Chondrocyte (in vitro differentiated cells): ENCODE data around the gene CUL9. TPM values are rescaled to one million over a fixed set of nuclear protein-coding genes. Genes with fewer than 3 reads are reported as not detected.

Source experiments
- DNase-seq: peaks from one replicate; pipeline ENCODE4 v3.0.0; 2021; ENCODE audit warnings: mixed read lengths, low spot score
- H3K27ac Mint-ChIP-seq: one replicate; pipeline ENCODE4 v1.8.0; 2021; ENCODE audit warnings: mild to moderate bottlenecking, moderate library complexity, mixed read lengths; ENCODE audit not compliant: unreplicated experiment
- H3K27me3 Mint-ChIP-seq: 2 replicates; pipeline ENCODE4 v1.8.0; 2021; ENCODE audit warnings: low read depth, mixed read lengths
- H3K36me3 Mint-ChIP-seq: 2 replicates; pipeline ENCODE4 v1.8.0; 2021; ENCODE audit warnings: low read depth, mixed read lengths
- H3K4me1 Mint-ChIP-seq: 2 replicates; pipeline ENCODE4 v1.8.0; 2021; ENCODE audit warnings: low read depth, mild to moderate bottlenecking, mixed read lengths
- H3K4me3 Mint-ChIP-seq: one replicate; pipeline ENCODE4 v1.8.0; 2021; ENCODE audit warnings: mild to moderate bottlenecking, moderate library complexity, mixed read lengths; ENCODE audit not compliant: unreplicated experiment
- H3K9me3 Mint-ChIP-seq: 2 replicates; pipeline ENCODE4 v1.8.0; 2021; ENCODE audit warnings: low read depth, mixed read lengths
- CTCF ChIP-seq: fragments of 200-600 bp; sonication (generic); IDR thresholded peaks from 2 replicates; pipeline ENCODE4 v1.5.0; 2021; ENCODE audit warnings: antibody characterized with exemption, mild to moderate bottlenecking, moderate library complexity
- total RNA-seq: library from RNA; stranded (reverse); gene quantifications from 3 replicates; pipeline ENCODE4 v1.2.1, GENCODE V29; 2021

Gene CUL9
- total RNA-seq, 1 donor from 2014 or later: 19.8 TPM

- no peak overlapping the region for H3K27ac Mint-ChIP-seq
- no peaks in the 10 kb centered on the region for H3K27me3 Mint-ChIP-seq
- peak; percentile 57 for DNase-seq
- TF ChIP-seq CTCF: no peak
- peaks cover 34% of the 10 kb centered on the region for H3K36me3 Mint-ChIP-seq
- H3K4me1 Mint-ChIP-seq: no peaks in the 10 kb centered on the region
- H3K4me3 Mint-ChIP-seq: no peak overlapping the region
- H3K9me3 Mint-ChIP-seq: no peaks in the 10 kb centered on the region
Measured at GRCh38 chr6:43199912-43200311, 17.9 kb downstream of the CUL9 start.

- H3K4me1 Mint-ChIP-seq: no peaks in the 10 kb centered on the region
- H3K4me3 Mint-ChIP-seq: no peak overlapping the region
- peak; percentile 74 for DNase-seq
- no peaks in the 10 kb centered on the region for H3K27me3 Mint-ChIP-seq
- peaks cover 33% of the 10 kb centered on the region for H3K36me3 Mint-ChIP-seq
- H3K27ac Mint-ChIP-seq: no peak overlapping the region
- no peaks in the 10 kb centered on the region for H3K9me3 Mint-ChIP-seq
- no peak for TF ChIP-seq CTCF
Measured at GRCh38 chr6:43200541-43200940, 18.5 kb downstream of the CUL9 start.

DNA sequence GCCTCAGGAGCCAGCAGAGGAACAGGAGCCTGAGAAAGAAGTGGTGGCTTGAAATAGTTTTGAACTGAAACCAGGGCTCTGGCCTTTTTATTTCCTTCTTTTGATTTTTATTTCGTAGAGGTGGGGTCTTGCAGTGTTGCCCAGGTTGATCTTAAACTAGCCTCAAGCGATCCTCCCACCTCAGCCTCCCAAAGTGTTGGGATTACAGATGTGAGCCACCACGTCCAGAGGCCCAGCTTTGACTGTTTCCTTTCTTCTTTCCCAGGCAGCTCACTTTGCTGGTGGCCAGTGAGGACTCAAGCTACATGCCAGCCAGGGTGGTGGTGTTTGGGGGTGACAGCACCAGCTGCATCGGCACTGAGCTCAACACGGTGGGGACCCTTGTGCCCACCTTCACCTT is 20.5 kb downstream of the CUL9 start:
- peaks cover 35% of the 10 kb centered on the region for H3K36me3 Mint-ChIP-seq
- peaks cover 4% of the 10 kb centered on the region for H3K9me3 Mint-ChIP-seq
- TF ChIP-seq CTCF: no peak
- H3K4me1 Mint-ChIP-seq: no peaks in the 10 kb centered on the region
- H3K27ac Mint-ChIP-seq: no peak overlapping the region
- no peak overlapping the region for H3K4me3 Mint-ChIP-seq
- peak; percentile 30 for DNase-seq
- no peaks in the 10 kb centered on the region for H3K27me3 Mint-ChIP-seq

DNA sequence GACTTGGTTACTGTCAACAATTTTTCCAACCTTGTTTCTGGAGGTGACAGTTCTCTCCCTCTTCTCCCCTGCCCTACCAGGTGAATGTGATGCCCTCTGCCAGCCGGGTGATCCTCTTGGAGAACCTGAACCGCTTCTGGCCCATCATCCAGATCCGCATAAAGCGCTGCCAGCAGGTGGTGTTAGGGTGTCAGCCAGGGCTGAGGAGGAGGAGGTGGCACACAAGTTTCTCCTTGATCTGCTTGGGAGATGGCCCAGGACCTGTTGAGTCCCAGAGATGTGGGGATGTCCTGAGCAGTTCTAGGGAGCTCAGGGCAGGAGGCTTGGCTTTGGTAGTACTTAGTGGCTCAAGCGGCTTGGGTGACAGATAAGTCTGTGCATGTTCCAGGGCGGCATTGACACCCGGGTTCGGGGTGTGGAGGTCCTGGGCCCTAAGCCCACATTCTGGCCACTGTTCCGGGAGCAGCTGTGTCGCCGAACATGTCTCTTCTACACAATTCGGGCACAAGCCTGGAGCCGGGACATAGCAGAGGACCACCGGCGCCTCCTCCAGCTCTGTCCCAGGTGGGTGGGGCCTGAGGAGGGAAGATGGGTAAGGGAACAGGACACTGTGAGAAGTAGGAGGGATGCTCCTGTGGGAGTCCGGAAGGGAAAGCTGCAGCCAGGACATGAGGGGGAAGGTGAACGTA is 21.2 kb downstream of the CUL9 start:
- no peak overlapping the region for H3K27ac Mint-ChIP-seq
- H3K4me1 Mint-ChIP-seq: no peaks in the 10 kb centered on the region
- H3K4me3 Mint-ChIP-seq: no peak overlapping the region
- peak; percentile 70 for DNase-seq
- peaks cover 4% of the 10 kb centered on the region for H3K9me3 Mint-ChIP-seq
- H3K36me3 Mint-ChIP-seq: peaks cover 33% of the 10 kb centered on the region
- no peaks in the 10 kb centered on the region for H3K27me3 Mint-ChIP-seq
- no peak for TF ChIP-seq CTCF

- Mint-ChIP-seq H3K4me3 (no peak overlapping the region), H3K27ac (no peak overlapping the region), H3K4me1 (no peaks in the 10 kb centered on the region), H3K9me3 (peaks cover 4% of the 10 kb centered on the region), H3K36me3 (peaks cover 33% of the 10 kb centered on the region), H3K27me3 (no peaks in the 10 kb centered on the region)
- DNase-seq: peak; percentile 44
- TF ChIP-seq CTCF: no peak
Measured at GRCh38 chr6:43203718-43204095, 21.7 kb downstream of the CUL9 start.
